GM13976 (cell line): ENCODE measurements around the gene ANXA7.
"Not testable (repeated sequence)": the region's sequence is repeated elsewhere in the genome, so short reads cannot be mapped to it uniquely, and the experiment has no call there.

Experiments used
- DNase-seq: peaks from one replicate; pipeline ENCODE4 v3.0.0; 2012; ENCODE audit warnings: low spot score
- in situ Hi-C: fragments of 300-500 bp; cut with MboI; formaldehyde crosslinking; loops from one replicate; pipeline ENCODE4 v1.12.0; 2022; ENCODE audit warnings: low sequenced_read_pairs, mixed read lengths, inconsistent platforms; ENCODE audit not compliant: unreplicated experiment
- TF ChIP-seq, protein P1 (sequence below): IDR thresholded peaks from 2 replicates; pipeline ENCODE4 v1.5.1; 2012; ENCODE audit warnings: borderline replicate concordance, mild to moderate bottlenecking; ENCODE audit not compliant: insufficient read depth; ENCODE audit errors: extremely low read depth, missing control alignments, control extremely low read depth

The ANXA7 gene

DNA sequence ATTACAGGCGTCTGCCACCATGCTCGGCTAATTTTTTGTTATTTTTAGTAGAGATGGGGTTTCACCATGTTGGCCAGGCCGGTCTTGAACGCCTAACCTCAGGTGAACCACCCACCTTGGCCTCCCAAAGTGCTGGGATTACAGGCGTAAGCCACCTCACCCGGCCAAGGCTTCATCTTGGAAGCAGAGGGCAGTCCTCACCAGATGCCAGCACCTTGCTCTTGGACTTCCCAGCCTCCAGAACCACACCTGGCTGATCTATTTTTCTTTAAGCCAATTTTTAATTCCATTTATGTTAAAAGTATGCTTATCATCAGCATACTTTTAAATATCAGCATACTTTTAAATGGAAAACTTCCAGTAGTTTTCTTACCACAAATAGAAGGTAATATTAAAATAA is 12.2 kb downstream of the ANXA7 start:
- in situ Hi-C loops = no loop called here
- TF ChIP-seq, protein P1, sequence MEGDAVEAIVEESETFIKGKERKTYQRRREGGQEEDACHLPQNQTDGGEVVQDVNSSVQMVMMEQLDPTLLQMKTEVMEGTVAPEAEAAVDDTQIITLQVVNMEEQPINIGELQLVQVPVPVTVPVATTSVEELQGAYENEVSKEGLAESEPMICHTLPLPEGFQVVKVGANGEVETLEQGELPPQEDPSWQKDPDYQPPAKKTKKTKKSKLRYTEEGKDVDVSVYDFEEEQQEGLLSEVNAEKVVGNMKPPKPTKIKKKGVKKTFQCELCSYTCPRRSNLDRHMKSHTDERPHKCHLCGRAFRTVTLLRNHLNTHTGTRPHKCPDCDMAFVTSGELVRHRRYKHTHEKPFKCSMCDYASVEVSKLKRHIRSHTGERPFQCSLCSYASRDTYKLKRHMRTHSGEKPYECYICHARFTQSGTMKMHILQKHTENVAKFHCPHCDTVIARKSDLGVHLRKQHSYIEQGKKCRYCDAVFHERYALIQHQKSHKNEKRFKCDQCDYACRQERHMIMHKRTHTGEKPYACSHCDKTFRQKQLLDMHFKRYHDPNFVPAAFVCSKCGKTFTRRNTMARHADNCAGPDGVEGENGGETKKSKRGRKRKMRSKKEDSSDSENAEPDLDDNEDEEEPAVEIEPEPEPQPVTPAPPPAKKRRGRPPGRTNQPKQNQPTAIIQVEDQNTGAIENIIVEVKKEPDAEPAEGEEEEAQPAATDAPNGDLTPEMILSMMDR = no peak
- no peak for DNase-seq

DNA sequence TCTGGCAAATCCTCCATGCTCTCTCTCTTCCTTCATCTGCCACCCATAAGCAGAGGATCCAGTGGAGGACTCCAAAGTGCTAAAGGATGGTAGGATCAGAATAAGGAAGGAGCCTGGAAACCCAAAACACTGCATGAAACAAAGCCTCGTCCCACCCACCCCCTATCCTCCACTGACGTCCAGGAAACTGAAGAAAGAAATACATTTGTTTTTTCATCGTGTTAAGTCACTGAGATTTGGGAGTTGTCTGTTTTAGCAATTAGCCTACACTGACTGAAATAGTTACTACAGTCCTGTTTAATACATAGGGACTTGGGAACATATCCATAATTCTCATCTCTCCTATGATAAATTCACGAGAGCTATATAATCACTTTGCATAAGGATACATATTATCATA is 14.8 kb downstream of the ANXA7 start:
- no peak for DNase-seq
- in situ Hi-C loops = no loop called here
- TF ChIP-seq, protein P1 = no peak

DNA sequence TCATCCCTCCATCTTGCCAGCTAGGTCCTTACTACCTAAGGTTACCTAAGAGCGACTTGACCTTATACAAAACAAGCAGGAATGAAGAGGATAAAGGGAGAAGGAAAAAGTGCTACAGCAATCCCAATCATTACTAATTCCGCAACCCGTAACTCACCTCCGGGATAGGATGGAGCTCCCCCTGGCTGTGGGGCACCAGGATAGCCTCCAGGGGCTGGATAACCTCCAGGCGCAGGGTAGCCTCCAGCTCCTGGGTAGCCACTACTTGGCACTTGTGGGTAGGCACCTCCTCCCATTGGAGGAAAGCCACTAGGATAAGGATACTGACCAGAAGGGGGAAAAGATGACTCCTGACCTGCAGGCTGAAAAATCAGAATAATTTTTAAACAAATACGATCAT is 15.8 kb downstream of the ANXA7 start:
- in situ Hi-C loops = no loop called here
- TF ChIP-seq, protein P1 = no peak
- DNase-seq = no peak

DNA sequence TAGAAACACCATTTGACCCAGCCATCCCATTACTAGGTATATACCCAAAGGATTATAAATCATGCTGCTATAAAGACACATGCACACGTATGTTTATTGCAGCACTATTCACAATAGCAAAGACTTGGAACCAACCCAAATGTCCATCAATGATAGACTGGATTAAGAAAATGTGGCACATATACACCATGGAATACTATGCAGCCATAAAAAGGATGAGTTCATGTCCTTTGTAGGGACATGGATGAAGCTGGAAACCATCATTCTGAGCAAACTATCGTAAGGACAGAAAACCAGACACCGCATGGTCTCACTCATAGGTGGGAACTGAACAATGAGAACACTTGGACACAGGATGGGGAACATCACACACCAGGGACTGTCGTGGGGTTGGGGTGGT is 19.5 kb downstream of the ANXA7 start:
- in situ Hi-C loops, DNase-seq: not testable (repeated sequence)

DNA sequence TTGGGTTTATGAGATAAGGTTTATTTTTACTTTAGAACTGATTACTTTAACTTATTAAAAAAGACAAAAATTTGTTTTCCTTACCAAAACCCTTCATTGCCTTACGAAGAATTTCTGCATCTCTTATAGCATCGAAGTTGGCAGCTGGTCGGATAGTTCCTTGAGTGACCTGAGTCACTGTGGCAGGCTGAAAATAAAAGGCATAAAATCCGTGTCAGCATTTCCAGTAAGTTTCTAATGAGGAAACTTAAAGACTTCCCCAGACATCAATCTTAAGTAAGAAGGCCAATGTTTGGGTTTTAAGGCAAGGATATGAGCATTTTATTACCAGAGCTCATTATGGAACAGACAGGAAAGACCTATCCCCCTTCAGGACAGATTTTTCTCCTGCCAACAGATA is 25.6 kb downstream of the ANXA7 start:
- TF ChIP-seq, protein P1 = no peak
- in situ Hi-C loops = no loop called here

DNA sequence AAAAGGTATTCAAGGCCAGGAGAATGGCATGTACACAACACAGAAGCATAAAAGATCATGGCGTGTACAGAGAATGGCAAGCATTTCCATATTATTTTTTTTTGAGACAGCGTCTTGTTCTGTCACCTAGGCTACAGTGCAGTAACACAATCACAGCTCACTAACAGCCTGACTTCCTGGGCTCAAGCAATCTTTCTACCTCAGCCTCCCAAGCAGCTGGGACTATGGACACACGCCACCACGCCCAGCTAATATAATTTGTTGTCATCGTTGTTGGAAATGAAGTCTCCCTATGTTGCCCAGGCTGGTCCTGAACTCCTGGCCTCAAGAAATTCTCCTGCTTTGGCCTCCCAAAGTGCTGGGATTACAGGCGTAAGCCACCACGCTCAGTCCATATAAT is 27.3 kb downstream of the ANXA7 start:
- no peak for DNase-seq

More for the DNA sequence above, 25.6 kb downstream of the ANXA7 start:
- DNase-seq = no peak

DNA sequence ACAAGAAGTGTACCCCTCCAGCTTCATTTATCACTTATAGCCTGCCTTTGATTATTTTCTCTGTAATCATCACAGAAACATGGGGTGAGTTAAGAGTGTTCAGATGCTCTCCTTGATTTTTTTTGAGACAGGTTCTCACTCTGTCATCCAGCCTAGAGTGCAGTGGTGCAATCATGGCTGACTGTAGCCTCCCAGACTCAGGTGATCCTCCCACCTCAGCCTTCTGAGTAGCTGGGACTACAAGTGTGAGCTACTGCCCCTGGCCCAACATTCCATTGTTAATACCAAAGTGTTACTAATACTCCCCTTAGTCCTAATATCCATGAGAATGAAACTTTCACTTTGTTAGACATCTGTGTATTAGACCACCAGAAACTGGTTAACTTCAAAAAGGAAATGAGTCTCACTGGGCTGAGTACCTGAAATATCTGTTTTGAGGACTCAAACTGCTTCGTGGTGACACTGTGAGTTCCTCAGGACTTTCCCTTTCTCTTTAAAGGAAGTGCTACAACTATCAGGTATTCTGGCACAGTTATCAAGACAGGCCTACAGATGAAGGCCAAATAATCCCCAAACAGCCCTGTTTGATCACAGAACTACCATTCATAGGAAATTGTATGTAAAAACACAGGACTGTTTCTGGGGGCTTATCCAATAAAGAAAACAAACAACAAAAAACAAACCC is 34.7 kb downstream of the ANXA7 start:
- TF ChIP-seq, protein P1 = no peak
- peak; percentile 43 for DNase-seq
- in situ Hi-C loops = no loop called here

More for the DNA sequence above, 27.3 kb downstream of the ANXA7 start:
- in situ Hi-C loops = no loop called here
- TF ChIP-seq, protein P1 = no peak
